ENCODE data around the gene CRACDL.

CRACDL gene

DNA sequence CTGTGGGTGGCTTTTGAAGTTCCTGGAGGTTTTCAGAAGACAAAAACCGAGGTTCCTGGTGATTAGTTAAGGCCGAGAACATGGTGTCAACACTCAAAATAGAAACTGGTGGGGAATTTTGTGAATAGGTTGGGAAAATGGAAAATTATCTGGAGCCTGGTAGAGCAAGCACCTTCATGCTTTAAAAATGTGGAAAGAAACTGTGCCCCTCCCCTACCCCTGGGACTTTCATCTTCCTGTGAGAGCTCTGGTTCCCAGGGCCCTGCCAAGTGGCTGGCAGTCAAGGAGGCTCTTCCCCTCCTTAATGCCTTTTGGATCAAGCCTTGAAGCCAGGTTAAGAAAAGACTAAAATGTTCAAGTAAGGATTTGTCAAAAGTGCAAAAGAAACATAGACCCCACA, 1.9 kb upstream of the CRACDL start:
- Histone ChIP-seq H3K4me1 (ENCODE audit: control insufficient read depth in 1 of 2, insufficient read depth in 2 of 2, low read length in 2 of 2) (peaks cover 3 to 7% of the 10 kb centered on the region in 2 donors), H3K27me3 (ENCODE audit: control insufficient read depth in 1 of 2, insufficient read depth in 2 of 2, low read length in 2 of 2) (peaks cover 34 to 47% of the 10 kb centered on the region in 2 donors), H3K27ac (ENCODE audit: low read depth, low read length) (no peak overlapping the region), H3K9me3 (ENCODE audit: control insufficient read depth in 1 of 2, low read length in 2 of 2) (no peaks in the 10 kb centered on the region), H3K36me3 (ENCODE audit: control insufficient read depth in 1 of 2, insufficient read depth in 2 of 2, low read length in 2 of 2) (no peaks in the 10 kb centered on the region), H3K9ac (ENCODE audit: low read depth in 1 of 2, low read length in 2 of 2) (no peak overlapping the region), H3K4me3 (ENCODE audit: low read depth in 1 of 2, low read length in 2 of 2) (no peak overlapping the region)

DNA sequence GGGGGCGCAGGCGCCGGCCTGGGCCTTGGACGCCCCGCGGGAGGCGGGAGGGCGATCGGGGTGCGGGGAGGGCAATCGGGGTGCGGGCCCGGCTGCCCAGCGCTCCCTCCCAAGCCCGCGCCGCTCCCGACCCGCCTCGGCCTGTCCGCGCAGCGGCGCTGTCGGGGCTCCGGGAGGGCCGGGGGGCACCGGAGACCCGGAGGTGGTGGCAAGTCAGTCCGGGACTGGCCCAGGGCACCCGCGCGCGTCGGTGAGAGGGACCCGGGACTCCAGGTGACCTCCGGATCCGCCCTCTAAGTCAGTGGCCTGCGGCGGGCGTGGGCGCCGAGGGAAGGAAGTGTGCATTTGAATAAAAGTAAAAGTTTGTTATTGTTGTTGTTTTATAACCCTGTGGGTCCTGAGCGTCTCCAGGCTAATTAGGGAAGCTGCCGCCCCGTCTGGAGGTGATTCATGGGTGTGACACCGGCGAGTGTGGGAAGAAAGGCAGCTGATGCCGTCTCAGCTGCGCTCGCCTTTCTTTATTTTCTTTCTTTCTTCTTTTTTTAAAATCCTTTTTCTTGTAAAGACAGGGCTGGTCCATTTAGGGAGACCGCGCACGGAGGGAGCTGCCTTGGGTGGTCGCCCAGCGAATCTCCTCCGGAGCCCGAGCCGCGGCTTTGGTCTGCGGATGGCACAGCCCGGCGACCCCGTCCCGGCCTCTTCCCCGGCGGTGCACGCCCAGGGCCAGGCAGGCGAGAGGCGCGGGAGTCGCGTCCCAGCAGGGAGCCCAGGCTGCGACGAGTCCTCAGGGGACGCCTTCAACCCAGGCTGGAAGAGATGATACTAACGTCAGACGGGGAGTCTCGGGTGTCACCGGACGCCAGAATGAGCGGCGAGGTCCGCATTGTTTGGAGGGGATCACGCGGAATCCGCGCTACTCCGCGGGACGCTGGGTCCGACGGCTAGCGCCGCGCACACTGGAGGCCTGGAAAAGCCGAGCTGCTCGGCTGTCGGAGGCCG, 627 bp upstream of the CRACDL start:
- Histone ChIP-seq H3K9me3 (ENCODE audit: control insufficient read depth in 1 of 2, low read length in 2 of 2) (no peaks in the 10 kb centered on the region), H3K27ac (ENCODE audit: low read depth, low read length) (no peak overlapping the region), H3K4me1 (ENCODE audit: control insufficient read depth in 1 of 2, insufficient read depth in 2 of 2, low read length in 2 of 2) (peaks cover 3 to 7% of the 10 kb centered on the region in 2 donors), H3K36me3 (ENCODE audit: control insufficient read depth in 1 of 2, insufficient read depth in 2 of 2, low read length in 2 of 2) (no peaks in the 10 kb centered on the region), H3K27me3 (ENCODE audit: control insufficient read depth in 1 of 2, insufficient read depth in 2 of 2, low read length in 2 of 2) (peaks cover 34 to 47% of the 10 kb centered on the region in 2 donors), H3K4me3 (ENCODE audit: low read depth in 1 of 2, low read length in 2 of 2) (peak overlapping the region; percentile 48 to 52), H3K9ac (ENCODE audit: low read depth in 1 of 2, low read length in 2 of 2) (no peak overlapping the region)

- Histone ChIP-seq H3K4me3 (ENCODE audit: low read depth in 1 of 2, low read length in 2 of 2) (peak overlapping the region; percentile 40 to 55), H3K9me3 (ENCODE audit: control insufficient read depth in 1 of 2, low read length in 2 of 2) (no peaks in the 10 kb centered on the region), H3K36me3 (ENCODE audit: control insufficient read depth in 1 of 2, insufficient read depth in 2 of 2, low read length in 2 of 2) (no peaks in the 10 kb centered on the region), H3K27me3 (ENCODE audit: control insufficient read depth in 1 of 2, insufficient read depth in 2 of 2, low read length in 2 of 2) (peaks cover 34 to 47% of the 10 kb centered on the region in 2 donors), H3K4me1 (ENCODE audit: control insufficient read depth in 1 of 2, insufficient read depth in 2 of 2, low read length in 2 of 2) (peaks cover 3 to 7% of the 10 kb centered on the region in 2 donors), H3K27ac (ENCODE audit: low read depth, low read length) (no peak overlapping the region), H3K9ac (ENCODE audit: low read depth in 1 of 2, low read length in 2 of 2) (no peak overlapping the region)
Observed at GRCh38 chr2:98935111-98935770, 784 bp downstream of the CRACDL start.

DNA sequence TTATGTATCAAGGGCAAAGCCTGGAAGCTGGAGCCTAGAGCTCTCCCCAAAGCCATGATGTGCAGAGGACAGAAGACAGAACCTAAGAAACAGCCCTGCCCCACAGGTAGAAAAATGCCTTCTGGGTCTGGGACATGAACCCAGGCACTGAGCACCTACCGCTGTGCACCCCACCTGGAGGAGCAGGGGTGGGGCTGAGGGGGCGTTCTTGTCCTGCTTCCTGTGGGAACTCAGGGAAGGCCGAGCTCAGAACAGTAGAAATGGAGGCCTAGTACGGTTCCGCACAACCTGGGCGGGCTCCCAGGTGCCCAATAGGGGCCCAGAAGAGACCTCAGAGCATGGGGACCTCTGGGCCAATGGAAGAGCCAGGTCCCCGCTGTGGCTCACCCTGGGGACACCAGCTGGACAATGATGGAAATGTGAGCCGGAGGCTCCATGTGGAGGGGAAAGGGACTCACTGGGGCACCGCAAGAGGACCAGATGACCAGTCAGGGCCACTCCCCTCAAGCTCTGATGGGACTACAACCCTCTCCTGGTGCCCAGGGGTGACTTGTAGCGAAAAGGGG, 3.2 kb downstream of the CRACDL start:
- peaks cover 3 to 7% of the 10 kb centered on the region in 2 donors for H3K4me1 ChIP-seq (ENCODE audit: control insufficient read depth in 1 of 2, insufficient read depth in 2 of 2, low read length in 2 of 2)
- H3K9me3 ChIP-seq (ENCODE audit: control insufficient read depth in 1 of 2, low read length in 2 of 2) = no peaks in the 10 kb centered on the region
- H3K27ac ChIP-seq (ENCODE audit: low read depth, low read length) = no peak overlapping the region
- no peak overlapping the region for H3K4me3 ChIP-seq (ENCODE audit: low read depth in 1 of 2, low read length in 2 of 2)
- no peaks in the 10 kb centered on the region for H3K36me3 ChIP-seq (ENCODE audit: control insufficient read depth in 1 of 2, insufficient read depth in 2 of 2, low read length in 2 of 2)
- peaks cover 23 to 29% of the 10 kb centered on the region in 2 donors for H3K27me3 ChIP-seq (ENCODE audit: control insufficient read depth in 1 of 2, insufficient read depth in 2 of 2, low read length in 2 of 2)
- no peak overlapping the region for H3K9ac ChIP-seq (ENCODE audit: low read depth in 1 of 2, low read length in 2 of 2)

DNA sequence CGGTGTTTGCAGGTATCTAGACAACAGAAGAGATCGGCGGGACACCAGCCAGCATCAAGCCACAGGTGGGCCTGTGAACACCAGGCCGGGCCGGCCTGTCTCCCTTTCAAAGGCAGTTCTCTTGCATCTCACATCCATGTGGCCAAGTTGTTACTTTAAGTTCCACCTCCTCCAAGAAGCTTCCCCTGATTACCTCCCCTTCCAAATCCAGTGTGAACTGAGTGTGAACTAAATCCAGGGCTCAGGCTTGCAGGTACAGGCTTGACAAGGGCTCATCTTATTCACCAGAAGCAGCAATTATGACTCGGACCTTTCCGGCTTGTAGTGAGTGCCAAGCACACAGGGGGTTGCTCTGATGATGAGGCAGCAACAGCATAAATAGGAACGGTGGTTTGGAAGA, 3.9 kb downstream of the CRACDL start:
- Histone ChIP-seq H3K4me3 (ENCODE audit: low read depth in 1 of 2, low read length in 2 of 2) (no peak overlapping the region), H3K36me3 (ENCODE audit: control insufficient read depth in 1 of 2, insufficient read depth in 2 of 2, low read length in 2 of 2) (no peaks in the 10 kb centered on the region), H3K27ac (ENCODE audit: low read depth, low read length) (no peak overlapping the region), H3K9ac (ENCODE audit: low read depth in 1 of 2, low read length in 2 of 2) (no peak overlapping the region), H3K4me1 (ENCODE audit: control insufficient read depth in 1 of 2, insufficient read depth in 2 of 2, low read length in 2 of 2) (peaks cover 3 to 6% of the 10 kb centered on the region in 2 donors), H3K27me3 (ENCODE audit: control insufficient read depth in 1 of 2, insufficient read depth in 2 of 2, low read length in 2 of 2) (peaks cover 19 to 22% of the 10 kb centered on the region in 2 donors), H3K9me3 (ENCODE audit: control insufficient read depth in 1 of 2, low read length in 2 of 2) (no peaks in the 10 kb centered on the region)

- Histone ChIP-seq H3K27ac (ENCODE audit: low read depth, low read length) (no peak overlapping the region), H3K27me3 (ENCODE audit: control insufficient read depth in 1 of 2, insufficient read depth in 2 of 2, low read length in 2 of 2) (peaks cover 14 to 16% of the 10 kb centered on the region in 2 donors), H3K4me1 (ENCODE audit: control insufficient read depth in 1 of 2, insufficient read depth in 2 of 2, low read length in 2 of 2) (peaks cover 0 to under 1% of the 10 kb centered on the region in 2 donors), H3K9ac (ENCODE audit: low read depth in 1 of 2, low read length in 2 of 2) (no peak overlapping the region), H3K36me3 (ENCODE audit: control insufficient read depth in 1 of 2, insufficient read depth in 2 of 2, low read length in 2 of 2) (no peaks in the 10 kb centered on the region), H3K4me3 (ENCODE audit: low read depth in 1 of 2, low read length in 2 of 2) (no peak overlapping the region), H3K9me3 (ENCODE audit: control insufficient read depth in 1 of 2, low read length in 2 of 2) (no peaks in the 10 kb centered on the region)
Observed at GRCh38 chr2:98931596-98931995, 4.4 kb downstream of the CRACDL start.

DNA sequence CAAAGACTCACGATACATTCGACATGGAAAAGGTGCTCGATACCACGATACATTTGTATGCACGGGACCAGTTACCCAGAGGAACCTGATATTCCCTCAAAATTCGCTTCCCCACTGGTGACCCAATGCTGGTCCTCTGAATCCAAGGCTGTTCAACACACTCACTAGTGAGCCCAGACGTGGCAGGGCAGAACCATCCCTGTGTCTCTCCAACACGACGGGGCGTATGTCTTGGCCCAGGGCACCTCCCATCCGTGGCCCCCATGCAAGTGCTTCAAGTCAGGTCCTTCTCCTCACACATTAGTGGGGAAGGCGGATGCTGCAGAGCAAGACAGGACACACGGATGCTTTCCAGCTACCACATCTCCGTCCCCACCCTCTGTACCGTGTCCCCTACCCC, 6.1 kb downstream of the CRACDL start:
- H3K9ac ChIP-seq (ENCODE audit: low read depth in 1 of 2, low read length in 2 of 2) = no peak overlapping the region
- no peak overlapping the region for H3K4me3 ChIP-seq (ENCODE audit: low read depth in 1 of 2, low read length in 2 of 2)
- H3K27me3 ChIP-seq (ENCODE audit: control insufficient read depth in 1 of 2, insufficient read depth in 2 of 2, low read length in 2 of 2) = peaks cover 6% of the 10 kb centered on the region in 2 donors
- no peak overlapping the region for H3K27ac ChIP-seq (ENCODE audit: low read depth, low read length)
- no peaks in the 10 kb centered on the region for H3K9me3 ChIP-seq (ENCODE audit: control insufficient read depth in 1 of 2, low read length in 2 of 2)
- H3K4me1 ChIP-seq (ENCODE audit: control insufficient read depth in 1 of 2, insufficient read depth in 2 of 2, low read length in 2 of 2) = no peaks in the 10 kb centered on the region
- H3K36me3 ChIP-seq (ENCODE audit: control insufficient read depth in 1 of 2, insufficient read depth in 2 of 2, low read length in 2 of 2) = no peaks in the 10 kb centered on the region

DNA sequence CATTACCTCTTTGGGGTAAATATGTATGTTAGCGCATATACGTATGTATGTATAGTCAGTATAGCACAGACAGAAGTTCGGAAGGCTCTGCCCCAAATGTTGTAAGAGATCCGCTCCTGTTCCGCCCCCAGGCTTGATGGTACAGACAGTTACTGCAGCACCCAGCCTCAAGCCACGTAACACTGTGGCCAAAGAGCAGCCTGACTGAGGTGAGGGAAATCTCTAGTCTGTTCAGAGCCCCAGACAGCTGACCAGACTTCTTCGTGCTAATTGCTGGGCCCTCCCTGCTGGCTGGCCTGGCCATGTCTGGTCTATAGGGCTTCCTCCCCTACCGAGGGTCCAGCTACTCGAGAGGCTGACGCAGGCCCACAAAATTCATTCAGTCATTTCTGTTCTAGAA, 7.8 kb downstream of the CRACDL start:
- H3K27ac ChIP-seq (ENCODE audit: low read depth, low read length) = no peak overlapping the region
- no peak overlapping the region for H3K4me3 ChIP-seq (ENCODE audit: low read depth in 1 of 2, low read length in 2 of 2)
- no peaks in the 10 kb centered on the region for H3K36me3 ChIP-seq (ENCODE audit: control insufficient read depth in 1 of 2, insufficient read depth in 2 of 2, low read length in 2 of 2)
- no peaks in the 10 kb centered on the region for H3K27me3 ChIP-seq (ENCODE audit: control insufficient read depth in 1 of 2, insufficient read depth in 2 of 2, low read length in 2 of 2)
- no peaks in the 10 kb centered on the region for H3K4me1 ChIP-seq (ENCODE audit: control insufficient read depth in 1 of 2, insufficient read depth in 2 of 2, low read length in 2 of 2)
- no peak overlapping the region for H3K9ac ChIP-seq (ENCODE audit: low read depth in 1 of 2, low read length in 2 of 2)
- no peaks in the 10 kb centered on the region for H3K9me3 ChIP-seq (ENCODE audit: control insufficient read depth in 1 of 2, low read length in 2 of 2)

- H3K4me1 ChIP-seq (ENCODE audit: control insufficient read depth in 1 of 2, insufficient read depth in 2 of 2, low read length in 2 of 2) = no peaks in the 10 kb centered on the region
- no peak overlapping the region for H3K27ac ChIP-seq (ENCODE audit: low read depth, low read length)
- no peaks in the 10 kb centered on the region for H3K36me3 ChIP-seq (ENCODE audit: control insufficient read depth in 1 of 2, insufficient read depth in 2 of 2, low read length in 2 of 2)
- no peaks in the 10 kb centered on the region for H3K9me3 ChIP-seq (ENCODE audit: control insufficient read depth in 1 of 2, low read length in 2 of 2)
- no peaks in the 10 kb centered on the region for H3K27me3 ChIP-seq (ENCODE audit: control insufficient read depth in 1 of 2, insufficient read depth in 2 of 2, low read length in 2 of 2)
- no peak overlapping the region for H3K9ac ChIP-seq (ENCODE audit: low read depth in 1 of 2, low read length in 2 of 2)
- H3K4me3 ChIP-seq (ENCODE audit: low read depth in 1 of 2, low read length in 2 of 2) = no peak overlapping the region
Observed at GRCh38 chr2:98927027-98927426, 9.0 kb downstream of the CRACDL start.

- no peak overlapping the region for H3K27ac ChIP-seq (ENCODE audit: low read depth, low read length)
- H3K9me3 ChIP-seq (ENCODE audit: control insufficient read depth in 1 of 2, low read length in 2 of 2) = no peaks in the 10 kb centered on the region
- H3K9ac ChIP-seq (ENCODE audit: low read depth in 1 of 2, low read length in 2 of 2) = no peak overlapping the region
- H3K4me3 ChIP-seq (ENCODE audit: low read depth in 1 of 2, low read length in 2 of 2) = no peak overlapping the region
- H3K27me3 ChIP-seq (ENCODE audit: control insufficient read depth in 1 of 2, insufficient read depth in 2 of 2, low read length in 2 of 2) = no peaks in the 10 kb centered on the region
- no peaks in the 10 kb centered on the region for H3K36me3 ChIP-seq (ENCODE audit: control insufficient read depth in 1 of 2, insufficient read depth in 2 of 2, low read length in 2 of 2)
- H3K4me1 ChIP-seq (ENCODE audit: control insufficient read depth in 1 of 2, insufficient read depth in 2 of 2, low read length in 2 of 2) = no peaks in the 10 kb centered on the region
Observed at GRCh38 chr2:98926601-98927000, 9.4 kb downstream of the CRACDL start.
